ENCODE data around the gene MTA3.

Gene MTA3

DNA sequence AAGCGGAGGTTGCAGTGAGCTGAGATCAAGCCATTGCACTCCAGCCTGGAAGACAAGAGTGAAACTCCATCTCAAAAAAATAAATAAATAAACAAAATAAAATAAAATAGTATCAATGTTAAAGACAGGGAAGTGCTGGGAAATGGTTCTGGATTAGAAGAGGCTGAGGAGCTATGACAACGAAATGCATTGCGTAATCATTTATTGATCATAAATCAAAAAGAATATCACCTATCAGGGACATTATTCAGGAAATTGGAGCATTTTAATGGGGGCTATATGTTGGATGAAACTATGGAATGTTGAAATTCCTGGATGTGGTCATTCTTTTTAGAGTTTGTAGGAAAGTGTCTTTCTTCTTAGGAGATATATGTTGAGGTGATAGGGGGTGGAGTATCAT lies 30.9 kb upstream of the MTA3 start:
- Histone ChIP-seq H3K36me3 (no peaks in the 10 kb centered on the region), H3K27ac (no peak overlapping the region), H3K9me3 (no peaks in the 10 kb centered on the region), H3K4me3 (ENCODE audit: low read depth in 1 of 2, low read length in 1 of 2) (no peak overlapping the region), H3K4me1 (ENCODE audit: control insufficient read depth in 1 of 2, insufficient read depth in 1 of 2, low read depth in 1 of 2, low read length in 1 of 2) (no peaks in the 10 kb centered on the region), H3K27me3 (no peaks in the 10 kb centered on the region)
- TF ChIP-seq, protein P1, sequence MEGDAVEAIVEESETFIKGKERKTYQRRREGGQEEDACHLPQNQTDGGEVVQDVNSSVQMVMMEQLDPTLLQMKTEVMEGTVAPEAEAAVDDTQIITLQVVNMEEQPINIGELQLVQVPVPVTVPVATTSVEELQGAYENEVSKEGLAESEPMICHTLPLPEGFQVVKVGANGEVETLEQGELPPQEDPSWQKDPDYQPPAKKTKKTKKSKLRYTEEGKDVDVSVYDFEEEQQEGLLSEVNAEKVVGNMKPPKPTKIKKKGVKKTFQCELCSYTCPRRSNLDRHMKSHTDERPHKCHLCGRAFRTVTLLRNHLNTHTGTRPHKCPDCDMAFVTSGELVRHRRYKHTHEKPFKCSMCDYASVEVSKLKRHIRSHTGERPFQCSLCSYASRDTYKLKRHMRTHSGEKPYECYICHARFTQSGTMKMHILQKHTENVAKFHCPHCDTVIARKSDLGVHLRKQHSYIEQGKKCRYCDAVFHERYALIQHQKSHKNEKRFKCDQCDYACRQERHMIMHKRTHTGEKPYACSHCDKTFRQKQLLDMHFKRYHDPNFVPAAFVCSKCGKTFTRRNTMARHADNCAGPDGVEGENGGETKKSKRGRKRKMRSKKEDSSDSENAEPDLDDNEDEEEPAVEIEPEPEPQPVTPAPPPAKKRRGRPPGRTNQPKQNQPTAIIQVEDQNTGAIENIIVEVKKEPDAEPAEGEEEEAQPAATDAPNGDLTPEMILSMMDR (IDR thresholded peaks at IDR 0.05) = no peak

DNA sequence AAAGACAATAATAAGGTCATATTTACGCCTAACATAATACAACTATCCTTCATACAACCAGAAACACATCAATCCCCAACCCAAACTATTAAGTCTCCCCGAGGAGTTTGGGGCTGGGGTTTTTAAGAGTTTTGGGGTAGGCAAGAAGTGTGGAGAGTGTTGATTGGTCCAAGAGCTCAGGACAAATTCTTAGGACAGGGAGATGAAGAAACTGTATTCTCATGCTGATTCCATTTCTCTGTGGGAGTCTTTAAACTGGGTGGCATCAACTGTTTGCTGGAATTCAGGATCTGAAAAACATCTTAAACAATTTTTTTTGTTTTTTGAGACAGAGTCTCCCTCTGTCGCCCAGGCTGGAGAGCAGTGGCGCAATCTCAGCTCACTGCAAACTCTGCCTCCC lies 25.6 kb upstream of the MTA3 start:
- TF ChIP-seq, protein P1 (IDR thresholded peaks at IDR 0.05) = no peak
- no peaks in the 10 kb centered on the region for H3K36me3 ChIP-seq
- H3K27ac ChIP-seq = no peak overlapping the region
- H3K27me3 ChIP-seq = peaks cover 13% of the 10 kb centered on the region
- H3K4me1 ChIP-seq (ENCODE audit: control insufficient read depth in 1 of 2, insufficient read depth in 1 of 2, low read depth in 1 of 2, low read length in 1 of 2) = no peaks in the 10 kb centered on the region
- H3K4me3 ChIP-seq (ENCODE audit: low read depth in 1 of 2, low read length in 1 of 2) = no peak overlapping the region
- no peaks in the 10 kb centered on the region for H3K9me3 ChIP-seq

DNA sequence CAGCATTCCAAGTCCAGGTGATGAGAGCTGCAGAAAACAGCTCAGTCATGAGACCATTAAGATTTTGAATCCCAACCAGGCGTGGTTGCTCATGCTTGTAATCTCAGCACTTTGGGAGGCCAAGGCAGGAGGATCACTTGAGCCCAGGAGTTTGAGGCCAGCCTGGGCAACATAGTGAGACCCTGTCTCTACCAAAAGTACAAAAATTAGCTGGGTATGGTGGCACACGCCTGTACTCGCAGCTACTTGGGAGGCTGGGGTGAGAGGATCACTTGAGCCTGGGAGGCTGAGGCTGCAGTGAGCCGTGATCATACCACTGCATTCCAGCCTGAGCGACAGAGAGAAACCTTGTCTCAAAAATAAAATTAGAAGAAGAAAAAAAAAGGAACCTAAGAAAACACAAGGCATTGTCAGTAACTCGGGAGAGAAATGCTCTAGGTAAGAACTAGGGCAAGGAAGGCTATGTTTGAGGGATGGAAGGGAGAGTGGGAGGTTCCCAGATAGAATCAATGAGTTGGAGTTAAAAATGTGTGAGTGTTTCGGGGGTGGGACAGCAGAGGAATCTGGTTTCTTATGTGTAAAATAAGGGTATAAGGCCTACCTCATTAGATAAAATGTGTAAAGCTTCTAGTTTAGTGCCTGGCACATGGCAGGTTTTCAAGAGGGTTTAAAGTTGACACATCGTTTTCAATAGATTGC lies 23.3 kb upstream of the MTA3 start:
- Histone ChIP-seq H3K9me3 (no peaks in the 10 kb centered on the region), H3K4me3 (ENCODE audit: low read depth in 1 of 2, low read length in 1 of 2) (no peak overlapping the region), H3K36me3 (no peaks in the 10 kb centered on the region), H3K27ac (no peak overlapping the region), H3K27me3 (peaks cover 14% of the 10 kb centered on the region), H3K4me1 (ENCODE audit: control insufficient read depth in 1 of 2, insufficient read depth in 1 of 2, low read depth in 1 of 2, low read length in 1 of 2) (no peaks in the 10 kb centered on the region)
- TF ChIP-seq, protein P1 (IDR thresholded peaks at IDR 0.05) = no peak

DNA sequence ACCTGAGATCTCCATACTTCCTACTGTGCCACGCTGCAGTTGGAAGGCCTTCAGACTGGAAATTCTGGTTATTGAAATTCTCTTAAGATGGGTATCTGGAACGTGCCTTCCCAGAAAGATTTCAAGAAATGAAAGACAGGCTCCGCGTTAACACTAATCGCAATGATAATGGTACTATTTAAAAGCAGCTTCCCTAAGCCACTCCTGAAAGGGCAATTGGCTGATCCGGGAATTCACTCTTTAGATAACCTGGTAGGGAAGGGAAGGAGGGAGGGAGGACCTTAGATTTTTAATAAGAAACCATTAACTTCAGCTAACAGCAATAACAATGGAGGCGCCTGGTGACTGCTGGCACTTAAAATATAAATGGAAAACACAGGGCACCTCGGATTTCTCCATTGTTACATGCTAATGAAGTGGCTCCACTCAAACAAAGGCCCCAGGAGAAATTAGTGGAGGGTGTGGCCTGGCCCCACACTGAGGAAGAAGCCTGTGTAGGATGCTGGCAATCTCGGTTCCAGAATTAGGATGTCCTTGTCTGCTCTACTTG lies 22.5 kb upstream of the MTA3 start:
- H3K27ac ChIP-seq = no peak overlapping the region
- H3K9me3 ChIP-seq = no peaks in the 10 kb centered on the region
- TF ChIP-seq, protein P1 (IDR thresholded peaks at IDR 0.05) = no peak
- H3K27me3 ChIP-seq = peaks cover 14% of the 10 kb centered on the region
- no peaks in the 10 kb centered on the region for H3K4me1 ChIP-seq (ENCODE audit: control insufficient read depth in 1 of 2, insufficient read depth in 1 of 2, low read depth in 1 of 2, low read length in 1 of 2)
- no peak overlapping the region for H3K4me3 ChIP-seq (ENCODE audit: low read depth in 1 of 2, low read length in 1 of 2)
- H3K36me3 ChIP-seq = no peaks in the 10 kb centered on the region

DNA sequence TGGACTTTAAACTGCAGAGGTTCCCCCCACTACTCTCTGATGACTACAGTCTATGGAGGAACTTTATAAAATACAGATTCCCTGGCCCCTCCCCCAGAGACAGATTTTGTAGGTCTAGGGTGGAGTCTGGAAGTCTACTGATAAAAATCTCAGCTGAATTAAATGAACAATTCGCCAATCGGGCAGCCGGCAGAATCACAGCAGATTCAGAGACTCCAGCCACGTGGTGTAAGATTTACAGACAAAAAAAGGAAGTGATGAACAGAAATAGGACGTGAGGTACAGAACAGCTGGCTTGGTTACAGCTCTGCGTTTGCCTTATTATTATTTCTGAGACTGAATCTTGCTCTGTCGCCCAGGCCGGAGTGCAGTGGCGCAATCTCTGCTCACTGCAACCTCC lies 21.4 kb upstream of the MTA3 start:
- no peak overlapping the region for H3K27ac ChIP-seq
- TF ChIP-seq, protein P1 (IDR thresholded peaks at IDR 0.05) = no peak

More for the DNA sequence above, 21.4 kb upstream of the MTA3 start:
- Histone ChIP-seq H3K4me3 (ENCODE audit: low read depth in 1 of 2, low read length in 1 of 2) (no peak overlapping the region), H3K4me1 (ENCODE audit: control insufficient read depth in 1 of 2, insufficient read depth in 1 of 2, low read depth in 1 of 2, low read length in 1 of 2) (no peaks in the 10 kb centered on the region), H3K36me3 (no peaks in the 10 kb centered on the region), H3K27me3 (peaks cover 15% of the 10 kb centered on the region), H3K9me3 (no peaks in the 10 kb centered on the region)
